Ishikawa (cell line): ENCODE data around the gene PTPRN2.

Source experiments
- CEBPB ChIP-seq: IDR thresholded peaks from 2 replicates; pipeline ENCODE4 v1.6.1; 2012
- CREB1 ChIP-seq: IDR thresholded peaks from 2 replicates; pipeline ENCODE4 v1.6.1; 2012; ENCODE audit warnings: low read depth
- EGR1 ChIP-seq: IDR thresholded peaks from 2 replicates; pipeline ENCODE4 v1.6.1; 2012
- EP300 ChIP-seq: IDR thresholded peaks from 2 replicates; pipeline ENCODE4 v1.6.1; 2012; ENCODE audit warnings: borderline replicate concordance
- FOXM1 ChIP-seq: IDR thresholded peaks from 2 replicates; pipeline ENCODE4 v1.6.1; 2012; ENCODE audit warnings: low read depth, borderline replicate concordance
- MAX ChIP-seq: IDR thresholded peaks from 2 replicates; pipeline ENCODE4 v1.6.1; 2012
- NFIC ChIP-seq: IDR thresholded peaks from 2 replicates; pipeline ENCODE4 v1.6.1; 2012
- RAD21 ChIP-seq: IDR thresholded peaks from 2 replicates; pipeline ENCODE4 v1.6.1; 2012; ENCODE audit warnings: low read depth
- REST ChIP-seq: IDR thresholded peaks from 2 replicates; pipeline ENCODE4 v1.6.1; 2012; ENCODE audit warnings: low read depth, mild to moderate bottlenecking
- TAF1 ChIP-seq: IDR thresholded peaks from 2 replicates; pipeline ENCODE4 v1.6.1; 2012; ENCODE audit warnings: low read depth, mild to moderate bottlenecking
- TCF12 ChIP-seq: IDR thresholded peaks from 2 replicates; pipeline ENCODE4 v1.6.1; 2012; ENCODE audit warnings: low read depth
- TEAD4 ChIP-seq: IDR thresholded peaks from 2 replicates; pipeline ENCODE4 v1.6.1; 2012
- USF1 ChIP-seq: IDR thresholded peaks from 2 replicates; pipeline ENCODE4 v1.6.1; 2012
- YY1 ChIP-seq: IDR thresholded peaks from 2 replicates; pipeline ENCODE4 v1.6.1; 2012; ENCODE audit warnings: low read depth
- ZBTB7A ChIP-seq: IDR thresholded peaks from 2 replicates; pipeline ENCODE4 v1.6.1; 2012; ENCODE audit warnings: low read depth

PTPRN2 gene

GRCh38 chr7:157505646-157506045 is 1082.0 kb downstream of the PTPRN2 start:
- TF ChIP-seq RAD21 (no peak), TEAD4 (no peak), CREB1 (no peak), USF1 (no peak), ZBTB7A (no peak), YY1 (no peak), FOXM1 (no peak), TCF12 (no peak), EGR1 (no peak), NFIC (no peak)

GRCh38 chr7:157503229-157503628 is 1084.4 kb downstream of the PTPRN2 start:
- TF ChIP-seq RAD21 (no peak), MAX (no peak), TCF12 (no peak), TEAD4 (no peak), TAF1 (no peak), FOXM1 (no peak), YY1 (no peak), ZBTB7A (no peak), CREB1 (no peak), CEBPB (no peak), REST (no peak), EP300 (no peak), NFIC (no peak), USF1 (no peak), EGR1 (no peak)

- TF ChIP-seq CREB1 (no peak), YY1 (no peak), EGR1 (no peak), NFIC (no peak), MAX (no peak), CEBPB (no peak), ZBTB7A (no peak), USF1 (no peak), RAD21 (no peak)
Observed at GRCh38 chr7:157502701-157503111, 1084.9 kb downstream of the PTPRN2 start.

GRCh38 chr7:157501581-157501980 is 1086.0 kb downstream of the PTPRN2 start:
- TF ChIP-seq CREB1, result no peak
- TF ChIP-seq YY1, result no peak
- TF ChIP-seq ZBTB7A, result no peak
- no peak for TF ChIP-seq USF1
- TF ChIP-seq MAX, result no peak
- TF ChIP-seq EP300, result no peak
- no peak for TF ChIP-seq FOXM1
- TF ChIP-seq EGR1, result no peak
- TF ChIP-seq RAD21, result no peak
- TF ChIP-seq REST, result no peak
- no peak for TF ChIP-seq TAF1
- no peak for TF ChIP-seq NFIC
- no peak for TF ChIP-seq CEBPB
- no peak for TF ChIP-seq TCF12
- TF ChIP-seq TEAD4, result no peak
